AG09319 (cell line): Measurements from ENCODE around the gene ITGB7.

Experiments
- DNase-seq: peaks from one replicate; pipeline ENCODE4 v3.0.0-alpha.2; 2010; ENCODE audit warnings: low read depth; ENCODE audit errors: extremely low read depth
- CTCF ChIP-seq: IDR thresholded peaks from 2 replicates; pipeline ENCODE4 v1.5.1; 2011; ENCODE audit warnings: low read depth, mild to moderate bottlenecking, inconsistent platforms, low read length, moderate library complexity

The ITGB7 gene

GRCh38 chr12:53245286-53245685 lies 38.2 kb upstream of the ITGB7 start:
- no peak for DNase-seq

GRCh38 chr12:53244337-53244736 lies 37.3 kb upstream of the ITGB7 start:
- no peak for TF ChIP-seq CTCF
- DNase-seq: no peak

More at GRCh38 chr12:53245286-53245685, 38.2 kb upstream of the ITGB7 start:
- no peak for TF ChIP-seq CTCF

GRCh38 chr12:53241623-53242412 lies 34.8 kb upstream of the ITGB7 start:
- no peak for TF ChIP-seq CTCF
- no peak for DNase-seq

- DNase-seq: no peak
- TF ChIP-seq CTCF: no peak
Observed at GRCh38 chr12:53239643-53240258, 32.7 kb upstream of the ITGB7 start.

- no peak for TF ChIP-seq CTCF
- no peak for DNase-seq
Observed at GRCh38 chr12:53236443-53237111, 29.5 kb upstream of the ITGB7 start.

GRCh38 chr12:53235742-53236442 lies 28.8 kb upstream of the ITGB7 start:
- TF ChIP-seq CTCF: no peak
- DNase-seq: no peak
